NCI-H2196 treated with DMSO at 0.1 percent for 48 hours (cell line): ENCODE measurements around the gene KCND2.
"Not testable (repeated sequence)": the region's sequence is repeated elsewhere in the genome, so short reads cannot be mapped to it uniquely, and the experiment has no call there.

Experiments
- DNase-seq: peaks from one replicate; lab custom pipeline; 2025; ENCODE audit not compliant: unreplicated experiment; lab: John Stamatoyannopoulos, UW

Gene KCND2

GRCh38 chr7:120272701-120273475 is at the start of gene KCND2:
TSS of gene KCND2 (plus strand) at chr7:120273175.
- no peak for DNase-seq

GRCh38 chr7:120226188-120226587 is 46.8 kb upstream of the KCND2 start:
- no peak for DNase-seq

GRCh38 chr7:120227255-120227654 is 45.7 kb upstream of the KCND2 start:
- no peak for DNase-seq

- DNase-seq = no peak
These were observed 43.9 kb upstream of the KCND2 start for GRCh38 chr7:120229084-120229483.

GRCh38 chr7:120233338-120233737 is 39.6 kb upstream of the KCND2 start:
- no peak for DNase-seq

GRCh38 chr7:120240350-120240749 is 32.6 kb upstream of the KCND2 start:
- DNase-seq = not testable (repeated sequence)

GRCh38 chr7:120241973-120242372 is 31.0 kb upstream of the KCND2 start:
- DNase-seq = no peak

- DNase-seq = no peak
These were observed 18.1 kb upstream of the KCND2 start for GRCh38 chr7:120254845-120255244.

- no peak for DNase-seq
These were observed 16.5 kb upstream of the KCND2 start for GRCh38 chr7:120256344-120257070.

- no peak for DNase-seq
These were observed 13.6 kb upstream of the KCND2 start for GRCh38 chr7:120259386-120259785.

- no peak for DNase-seq
These were observed 12.9 kb upstream of the KCND2 start for GRCh38 chr7:120260111-120260510.

GRCh38 chr7:120272261-120272660 is 714 bp upstream of the KCND2 start:
- DNase-seq = peak; percentile 38

- DNase-seq = peak; percentile 14
These were observed 551 bp downstream of the KCND2 start for GRCh38 chr7:120273476-120273975.

GRCh38 chr7:120274482-120274881 is 1.5 kb downstream of the KCND2 start:
- DNase-seq = no peak

GRCh38 chr7:120274899-120275298 is 1.9 kb downstream of the KCND2 start:
- DNase-seq = no peak

GRCh38 chr7:120276720-120277119 is 3.7 kb downstream of the KCND2 start:
- no peak for DNase-seq

- no peak for DNase-seq
These were observed 5.8 kb downstream of the KCND2 start for GRCh38 chr7:120278773-120279172.

GRCh38 chr7:120280743-120281142 is 7.8 kb downstream of the KCND2 start:
- no peak for DNase-seq

- no peak for DNase-seq
These were observed 20.1 kb downstream of the KCND2 start for GRCh38 chr7:120293027-120293426.

GRCh38 chr7:120302190-120302589 is 29.2 kb downstream of the KCND2 start:
- no peak for DNase-seq

- no peak for DNase-seq
These were observed 30.1 kb downstream of the KCND2 start for GRCh38 chr7:120303105-120303504.

- no peak for DNase-seq
These were observed 31.7 kb downstream of the KCND2 start for GRCh38 chr7:120304674-120305073.
